Bronchial epithelial cell (primary cell): ENCODE results near the gene POC1B. TPM values are rescaled to one million over a fixed set of nuclear protein-coding genes. Genes with fewer than 3 reads are reported as not detected.
A peak's percentile ranks its signal among the peaks of the same experiment; 100 is the strongest.

Experiments used
- DNase-seq: peaks from one replicate; pipeline ENCODE4 v3.0.0-alpha.2; 2010; ENCODE audit warnings: low read depth
- FAIRE-seq: peaks from 2 replicates; lab custom pipeline; 2011; peaks lifted over from hg19 to GRCh38; lab: Jason Lieb, UNC
- H3K27me3 ChIP-seq: 2 replicates; pipeline ENCODE4 v1.5.1; 2011; ENCODE audit warnings: low read length; ENCODE audit not compliant: control insufficient read depth, insufficient read depth
- H3K36me3 ChIP-seq: 2 replicates; pipeline ENCODE4 v1.5.1; 2011; ENCODE audit warnings: low read length; ENCODE audit not compliant: control insufficient read depth, insufficient read depth
- H3K4me3 ChIP-seq: 2 replicates; pipeline ENCODE4 v1.5.1; 2011; ENCODE audit warnings: mild to moderate bottlenecking, low read depth, low read length, control low read depth
- total RNA-seq: library from RNA; depleted of rRNA; stranded (reverse); fragments of >200 nt; gene quantifications from 2 replicates; pipeline ENCODE4 v1.2.1, GENCODE V29; 2014
- TF ChIP-seq, protein P1 (sequence below): IDR thresholded peaks from 2 replicates; pipeline ENCODE4 v1.5.1; 2011; ENCODE audit warnings: mild to moderate bottlenecking, moderate library complexity, low read length, control low read depth, inconsistent platforms; ENCODE audit not compliant: insufficient read depth, severe bottlenecking

Gene POC1B
- total RNA-seq, 1 donor from 2014 or later, result 12.6 TPM

- DNase-seq, result peak; percentile 74
- TF ChIP-seq, protein P1, sequence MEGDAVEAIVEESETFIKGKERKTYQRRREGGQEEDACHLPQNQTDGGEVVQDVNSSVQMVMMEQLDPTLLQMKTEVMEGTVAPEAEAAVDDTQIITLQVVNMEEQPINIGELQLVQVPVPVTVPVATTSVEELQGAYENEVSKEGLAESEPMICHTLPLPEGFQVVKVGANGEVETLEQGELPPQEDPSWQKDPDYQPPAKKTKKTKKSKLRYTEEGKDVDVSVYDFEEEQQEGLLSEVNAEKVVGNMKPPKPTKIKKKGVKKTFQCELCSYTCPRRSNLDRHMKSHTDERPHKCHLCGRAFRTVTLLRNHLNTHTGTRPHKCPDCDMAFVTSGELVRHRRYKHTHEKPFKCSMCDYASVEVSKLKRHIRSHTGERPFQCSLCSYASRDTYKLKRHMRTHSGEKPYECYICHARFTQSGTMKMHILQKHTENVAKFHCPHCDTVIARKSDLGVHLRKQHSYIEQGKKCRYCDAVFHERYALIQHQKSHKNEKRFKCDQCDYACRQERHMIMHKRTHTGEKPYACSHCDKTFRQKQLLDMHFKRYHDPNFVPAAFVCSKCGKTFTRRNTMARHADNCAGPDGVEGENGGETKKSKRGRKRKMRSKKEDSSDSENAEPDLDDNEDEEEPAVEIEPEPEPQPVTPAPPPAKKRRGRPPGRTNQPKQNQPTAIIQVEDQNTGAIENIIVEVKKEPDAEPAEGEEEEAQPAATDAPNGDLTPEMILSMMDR, result peak; percentile 88
- FAIRE-seq, result no peak
Observed at GRCh38 chr12:89542912-89543592, 17.2 kb upstream of the POC1B start.

GRCh38 chr12:89542236-89542635 lies 16.4 kb upstream of the POC1B start:
- Histone ChIP-seq H3K27me3 (no peaks in the 10 kb centered on the region), H3K36me3 (no peaks in the 10 kb centered on the region), H3K4me3 (no peak overlapping the region)
- TF ChIP-seq, protein P1, result no peak
- FAIRE-seq (no peak), DNase-seq (no peak)

More at GRCh38 chr12:89542912-89543592, 17.2 kb upstream of the POC1B start:
- no peak overlapping the region for H3K4me3 ChIP-seq
- no peaks in the 10 kb centered on the region for H3K36me3 ChIP-seq
- H3K27me3 ChIP-seq, result no peaks in the 10 kb centered on the region

GRCh38 chr12:89540586-89540985 lies 14.7 kb upstream of the POC1B start:
- FAIRE-seq, result no peak
- TF ChIP-seq, protein P1, result no peak

DNA sequence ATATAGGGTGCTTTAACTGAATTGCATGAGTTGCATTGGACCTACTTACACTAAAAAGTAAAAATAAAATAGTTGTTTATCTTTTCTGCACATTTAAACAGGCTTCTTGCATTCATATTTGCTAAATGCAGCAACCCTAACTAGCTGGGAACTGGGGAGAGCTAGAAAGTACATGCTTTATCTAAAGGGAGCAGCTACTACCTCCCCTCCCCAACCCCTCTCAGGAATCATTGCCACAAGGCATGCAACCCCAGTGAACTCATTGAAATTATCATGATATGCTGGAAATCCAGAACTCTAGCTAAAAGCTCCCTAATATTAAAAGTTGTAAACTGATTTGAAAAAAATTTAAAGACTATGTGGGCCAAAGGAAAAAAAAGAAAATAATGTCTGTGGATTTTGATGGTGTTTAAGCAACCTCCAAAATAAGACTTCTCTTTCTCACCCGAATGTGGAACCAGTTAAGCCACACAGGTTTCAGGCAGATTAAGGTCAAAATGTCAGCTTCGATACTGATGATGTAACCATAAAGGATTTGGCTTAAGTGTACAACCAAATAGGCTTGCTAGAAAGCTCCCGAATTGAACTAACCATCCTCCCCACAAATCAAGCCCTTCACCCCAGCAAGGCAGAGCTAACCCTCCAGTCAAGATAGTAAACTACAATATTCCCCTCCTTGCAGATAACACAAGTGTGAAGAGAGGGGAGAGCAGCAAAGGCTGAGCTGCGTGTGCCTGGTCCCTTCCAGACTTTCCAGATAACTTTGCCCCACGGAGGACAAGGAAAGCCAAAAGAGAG lies 13.8 kb upstream of the POC1B start:
- H3K4me3 ChIP-seq, result no peak overlapping the region
- no peaks in the 10 kb centered on the region for H3K27me3 ChIP-seq
- H3K36me3 ChIP-seq, result no peaks in the 10 kb centered on the region
- DNase-seq (no peak), FAIRE-seq (no peak)
- TF ChIP-seq, protein P1, result no peak

More at GRCh38 chr12:89540586-89540985, 14.7 kb upstream of the POC1B start:
- no peak for DNase-seq
- no peaks in the 10 kb centered on the region for H3K36me3 ChIP-seq
- no peaks in the 10 kb centered on the region for H3K27me3 ChIP-seq
- H3K4me3 ChIP-seq, result no peak overlapping the region

DNA sequence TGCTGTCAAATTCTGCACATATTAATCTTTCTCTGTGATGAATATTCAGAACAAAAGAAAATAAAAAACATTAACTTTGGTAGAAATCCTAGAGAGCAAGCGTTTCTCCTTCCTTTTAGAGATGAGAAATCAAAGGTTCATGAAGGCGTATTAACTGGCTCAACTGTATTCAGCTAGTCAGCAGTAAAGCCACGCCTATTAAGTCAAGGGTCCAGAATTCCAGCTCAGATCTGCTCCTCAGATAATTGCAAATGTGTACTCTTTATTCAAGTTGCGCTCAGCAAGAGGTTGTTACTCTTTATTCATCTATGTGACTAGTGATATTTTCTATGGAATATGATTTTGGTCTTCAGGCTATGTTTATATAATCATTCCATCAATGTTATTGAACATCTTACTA lies 13.1 kb upstream of the POC1B start:
- H3K4me3 ChIP-seq, result no peak overlapping the region
- FAIRE-seq (no peak), DNase-seq (no peak)
- H3K27me3 ChIP-seq, result no peaks in the 10 kb centered on the region
- H3K36me3 ChIP-seq, result no peaks in the 10 kb centered on the region
- TF ChIP-seq, protein P1, result no peak
